Measurements from ENCODE around the gene CDA.

Gene CDA

DNA sequence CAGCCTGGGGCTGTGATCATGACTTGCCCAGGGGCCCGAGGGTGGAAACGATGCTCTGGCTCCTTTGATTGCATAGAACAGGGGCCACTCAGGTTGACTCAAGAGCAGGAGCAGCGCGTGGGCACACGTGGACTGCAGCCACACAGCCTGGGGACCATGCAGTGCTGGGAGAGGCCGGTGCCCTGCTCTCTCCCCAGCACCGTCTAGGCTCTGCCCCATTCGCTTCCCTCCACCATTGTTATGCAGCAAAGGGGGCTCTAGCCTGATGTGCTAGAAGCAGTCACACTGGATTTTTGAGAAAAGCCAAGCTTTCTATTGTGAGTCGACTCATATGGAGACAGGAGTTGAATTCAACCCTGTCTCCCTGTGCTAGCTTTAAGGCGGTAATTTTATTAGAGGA, 53.1 kb downstream of the CDA start:
- no peaks in the 10 kb centered on the region for H3K9me3 ChIP-seq (ENCODE audit: control insufficient read depth, insufficient read depth, low read length)
- H3K4me1 ChIP-seq (ENCODE audit: insufficient read depth, low read length), result peaks cover 7% of the 10 kb centered on the region; the same call in 1 of the 2 replicates
- 0 out of 2 replicates have a peak, but pooled peaks cover 7% of the 10 kb centered on the region for H3K36me3 ChIP-seq (ENCODE audit: insufficient read depth, low read length)
- no peak overlapping the region for H3K9ac ChIP-seq (ENCODE audit: low read depth, low read length)

DNA sequence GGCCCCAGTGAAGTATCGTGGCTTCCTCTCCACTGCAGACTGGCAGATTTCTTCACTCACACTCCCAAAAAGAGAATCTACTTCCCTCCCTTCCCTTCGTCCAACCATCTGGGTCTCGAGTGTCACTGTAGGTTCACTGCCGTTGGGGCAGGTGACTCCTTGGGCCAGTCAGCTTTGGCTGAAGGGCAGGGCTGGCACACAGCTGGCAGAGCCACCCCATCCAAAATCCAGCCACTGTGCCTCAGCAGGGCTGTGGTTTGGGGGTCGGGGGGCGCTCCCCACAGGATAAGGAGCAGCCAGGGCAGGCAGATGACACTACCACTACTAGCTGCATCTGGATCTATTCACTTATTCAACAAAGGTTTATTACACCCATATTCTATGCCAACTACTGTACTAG, 54.2 kb downstream of the CDA start:
- H3K9me3 ChIP-seq (ENCODE audit: control insufficient read depth, insufficient read depth, low read length), result no peaks in the 10 kb centered on the region
- H3K36me3 ChIP-seq (ENCODE audit: insufficient read depth, low read length), result 0 out of 2 replicates have a peak, but pooled peaks cover 5% of the 10 kb centered on the region
- H3K4me1 ChIP-seq (ENCODE audit: insufficient read depth, low read length), result peaks cover 7% of the 10 kb centered on the region; the same call in 1 of the 2 replicates
- no peak overlapping the region for H3K9ac ChIP-seq (ENCODE audit: low read depth, low read length)

DNA sequence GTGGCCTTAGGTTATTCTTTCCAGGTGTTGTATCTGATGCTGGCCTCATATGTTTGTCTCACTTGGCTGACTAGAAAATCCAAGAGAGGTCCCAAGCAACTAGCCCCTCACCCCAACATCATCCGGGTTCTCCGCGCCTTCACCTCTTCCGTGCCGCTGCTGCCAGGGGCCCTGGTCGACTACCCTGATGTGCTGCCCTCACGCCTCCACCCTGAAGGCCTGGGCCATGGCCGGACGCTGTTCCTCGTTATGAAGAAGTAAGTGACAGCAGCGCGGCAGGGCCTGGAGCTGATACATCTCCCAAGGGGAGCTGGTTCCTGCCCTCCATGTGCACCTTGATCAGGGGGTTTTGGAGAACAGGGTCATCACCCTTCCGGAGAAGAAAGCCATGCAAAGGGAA, 55.5 kb downstream of the CDA start:
- Histone ChIP-seq H3K9ac (ENCODE audit: low read depth, low read length) (no peak overlapping the region), H3K36me3 (ENCODE audit: insufficient read depth, low read length) (no peaks in the 10 kb centered on the region), H3K4me1 (ENCODE audit: insufficient read depth, low read length) (peaks cover 7% of the 10 kb centered on the region; the same call in 1 of the 2 replicates)

DNA sequence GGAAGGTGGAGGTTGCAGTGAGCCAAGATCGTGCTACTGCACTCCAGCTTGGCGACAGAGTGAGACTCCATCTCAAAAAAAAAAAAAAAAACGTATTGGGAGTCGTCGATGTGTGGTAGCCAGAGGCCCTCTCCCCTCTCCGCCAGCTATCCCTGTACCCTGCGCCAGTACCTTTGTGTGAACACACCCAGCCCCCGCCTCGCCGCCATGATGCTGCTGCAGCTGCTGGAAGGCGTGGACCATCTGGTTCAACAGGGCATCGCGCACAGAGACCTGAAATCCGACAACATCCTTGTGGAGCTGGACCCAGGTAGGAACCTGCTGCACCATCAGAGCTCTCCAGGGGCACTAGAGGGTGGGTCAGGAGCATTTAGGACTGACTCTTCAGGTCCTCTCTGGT, 56.5 kb downstream of the CDA start:
- no peak overlapping the region for H3K9ac ChIP-seq (ENCODE audit: low read depth, low read length)

More for the DNA sequence above, 55.5 kb downstream of the CDA start:
- no peaks in the 10 kb centered on the region for H3K9me3 ChIP-seq (ENCODE audit: control insufficient read depth, insufficient read depth, low read length)

DNA sequence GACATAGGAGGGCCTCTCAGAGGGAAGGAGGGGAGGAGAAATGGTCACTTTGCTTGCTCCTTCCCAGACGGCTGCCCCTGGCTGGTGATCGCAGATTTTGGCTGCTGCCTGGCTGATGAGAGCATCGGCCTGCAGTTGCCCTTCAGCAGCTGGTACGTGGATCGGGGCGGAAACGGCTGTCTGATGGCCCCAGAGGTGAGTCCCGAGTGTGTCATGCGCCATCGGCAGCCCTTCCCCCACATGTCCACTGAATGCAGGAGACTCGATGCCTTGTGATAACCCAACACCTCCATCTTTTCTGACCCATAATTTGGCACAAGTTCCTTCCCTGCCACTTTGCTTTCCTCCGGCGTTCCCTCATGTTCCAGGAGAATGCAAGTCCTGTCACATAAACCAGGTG, 59.5 kb downstream of the CDA start:
- no peaks in the 10 kb centered on the region for H3K9me3 ChIP-seq (ENCODE audit: control insufficient read depth, insufficient read depth, low read length)
- peaks cover 12% of the 10 kb centered on the region for H3K36me3 ChIP-seq (ENCODE audit: insufficient read depth, low read length)
- H3K4me1 ChIP-seq (ENCODE audit: insufficient read depth, low read length), result no peaks in the 10 kb centered on the region
- H3K9ac ChIP-seq (ENCODE audit: low read depth, low read length), result no peak overlapping the region

More for the DNA sequence above, 56.5 kb downstream of the CDA start:
- H3K36me3 ChIP-seq (ENCODE audit: insufficient read depth, low read length), result no peaks in the 10 kb centered on the region; the same call in 1 of the 2 replicates
- H3K4me1 ChIP-seq (ENCODE audit: insufficient read depth, low read length), result peaks cover 7% of the 10 kb centered on the region; the same call in 1 of the 2 replicates
- no peaks in the 10 kb centered on the region for H3K9me3 ChIP-seq (ENCODE audit: control insufficient read depth, insufficient read depth, low read length)

DNA sequence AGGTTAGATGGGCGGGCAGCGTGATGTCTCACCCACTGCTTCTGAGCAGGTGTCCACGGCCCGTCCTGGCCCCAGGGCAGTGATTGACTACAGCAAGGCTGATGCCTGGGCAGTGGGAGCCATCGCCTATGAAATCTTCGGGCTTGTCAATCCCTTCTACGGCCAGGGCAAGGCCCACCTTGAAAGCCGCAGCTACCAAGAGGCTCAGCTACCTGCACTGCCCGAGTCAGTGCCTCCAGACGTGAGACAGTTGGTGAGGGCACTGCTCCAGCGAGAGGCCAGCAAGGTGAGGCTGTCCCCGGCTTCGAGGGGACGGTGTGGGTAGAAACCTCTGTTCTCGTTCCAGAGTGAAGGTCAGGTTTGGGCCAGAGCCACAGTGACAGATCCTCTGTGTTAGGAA, 60.0 kb downstream of the CDA start:
- no peaks in the 10 kb centered on the region for H3K4me1 ChIP-seq (ENCODE audit: insufficient read depth, low read length)
- peaks cover 14% of the 10 kb centered on the region for H3K36me3 ChIP-seq (ENCODE audit: insufficient read depth, low read length)
- H3K9ac ChIP-seq (ENCODE audit: low read depth, low read length), result no peak overlapping the region
- H3K9me3 ChIP-seq (ENCODE audit: control insufficient read depth, insufficient read depth, low read length), result no peaks in the 10 kb centered on the region

DNA sequence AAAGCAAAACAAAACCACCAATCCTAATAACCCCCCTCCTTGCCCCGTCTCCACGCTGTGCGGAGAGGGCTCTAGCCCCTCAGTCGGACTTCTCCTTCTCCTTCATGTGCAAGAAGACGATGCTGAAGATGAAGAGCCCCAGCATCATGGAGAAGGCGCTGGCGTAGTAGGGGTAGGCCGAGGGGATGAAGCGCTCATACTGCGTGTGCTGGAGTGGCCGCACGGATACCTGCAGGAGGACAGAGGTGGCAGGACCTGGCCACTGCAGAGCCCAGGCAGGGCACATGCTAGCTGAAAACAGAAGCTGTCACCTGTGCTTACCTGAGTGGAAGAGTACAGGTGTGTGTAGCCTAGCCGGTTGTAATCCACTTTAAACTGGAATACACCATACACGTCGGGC, 63.4 kb downstream of the CDA start:
- H3K9ac ChIP-seq (ENCODE audit: low read depth, low read length), result no peak overlapping the region
- H3K36me3 ChIP-seq (ENCODE audit: insufficient read depth, low read length), result peaks cover 30% of the 10 kb centered on the region
- no peaks in the 10 kb centered on the region for H3K4me1 ChIP-seq (ENCODE audit: insufficient read depth, low read length)
- H3K9me3 ChIP-seq (ENCODE audit: control insufficient read depth, insufficient read depth, low read length), result no peaks in the 10 kb centered on the region

DNA sequence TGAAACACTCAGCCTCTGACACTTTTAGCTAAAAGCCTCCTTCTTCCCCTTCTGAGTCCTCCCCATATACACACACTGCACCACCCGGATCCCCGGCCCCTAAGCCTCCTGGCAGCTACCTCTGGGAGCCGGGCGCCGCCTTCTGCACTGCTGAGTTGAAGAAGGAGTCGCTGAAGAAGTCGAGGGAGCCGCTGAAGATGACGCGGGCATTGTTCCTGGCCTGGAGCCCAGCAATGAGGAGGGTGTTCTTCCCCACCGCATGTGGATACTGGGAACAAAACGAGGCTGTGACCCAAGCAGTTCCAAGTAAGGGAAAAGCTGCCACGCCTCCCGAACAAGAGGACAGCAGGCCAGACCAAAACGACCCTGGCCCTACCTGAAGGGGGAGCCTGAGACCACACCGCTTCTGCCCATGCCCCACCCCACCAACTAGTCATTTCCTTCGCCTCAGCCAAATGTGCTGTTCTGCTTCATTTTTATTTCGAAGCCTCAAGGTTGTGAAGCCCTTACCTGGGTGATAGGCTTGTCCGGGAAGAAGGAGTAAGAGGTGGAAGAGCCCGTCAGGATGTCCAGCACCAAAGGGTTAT, 65.3 kb downstream of the CDA start:
- no peaks in the 10 kb centered on the region for H3K9me3 ChIP-seq (ENCODE audit: control insufficient read depth, insufficient read depth, low read length)
- H3K9ac ChIP-seq (ENCODE audit: low read depth, low read length), result no peak overlapping the region
- no peaks in the 10 kb centered on the region for H3K4me1 ChIP-seq (ENCODE audit: insufficient read depth, low read length)
- peaks cover 33% of the 10 kb centered on the region for H3K36me3 ChIP-seq (ENCODE audit: insufficient read depth, low read length)

DNA sequence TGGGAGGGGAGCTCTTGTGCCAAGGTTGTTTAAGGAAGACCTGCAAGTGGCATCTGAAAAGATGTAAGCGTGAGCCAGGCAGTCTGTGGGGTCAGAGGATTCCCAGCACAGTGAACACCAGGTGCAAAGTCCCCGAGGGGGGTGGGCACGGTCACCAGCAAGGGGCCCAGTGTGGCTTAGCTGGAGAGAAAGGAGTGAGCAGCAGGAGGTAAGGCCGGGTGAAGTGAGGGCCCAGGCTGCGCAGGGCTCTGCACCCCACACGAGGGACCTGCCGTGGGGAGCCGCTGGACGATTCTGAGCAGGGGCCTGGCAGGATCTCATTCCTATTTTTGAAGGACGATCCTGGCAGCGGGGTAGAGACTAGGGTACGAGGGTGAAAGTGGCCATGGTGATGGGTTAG, 68.1 kb downstream of the CDA start:
- no peak overlapping the region for H3K9ac ChIP-seq (ENCODE audit: low read depth, low read length)
- H3K4me1 ChIP-seq (ENCODE audit: insufficient read depth, low read length), result peaks cover 7% of the 10 kb centered on the region
- H3K9me3 ChIP-seq (ENCODE audit: control insufficient read depth, insufficient read depth, low read length), result no peaks in the 10 kb centered on the region
- peaks cover 36% of the 10 kb centered on the region for H3K36me3 ChIP-seq (ENCODE audit: insufficient read depth, low read length)

DNA sequence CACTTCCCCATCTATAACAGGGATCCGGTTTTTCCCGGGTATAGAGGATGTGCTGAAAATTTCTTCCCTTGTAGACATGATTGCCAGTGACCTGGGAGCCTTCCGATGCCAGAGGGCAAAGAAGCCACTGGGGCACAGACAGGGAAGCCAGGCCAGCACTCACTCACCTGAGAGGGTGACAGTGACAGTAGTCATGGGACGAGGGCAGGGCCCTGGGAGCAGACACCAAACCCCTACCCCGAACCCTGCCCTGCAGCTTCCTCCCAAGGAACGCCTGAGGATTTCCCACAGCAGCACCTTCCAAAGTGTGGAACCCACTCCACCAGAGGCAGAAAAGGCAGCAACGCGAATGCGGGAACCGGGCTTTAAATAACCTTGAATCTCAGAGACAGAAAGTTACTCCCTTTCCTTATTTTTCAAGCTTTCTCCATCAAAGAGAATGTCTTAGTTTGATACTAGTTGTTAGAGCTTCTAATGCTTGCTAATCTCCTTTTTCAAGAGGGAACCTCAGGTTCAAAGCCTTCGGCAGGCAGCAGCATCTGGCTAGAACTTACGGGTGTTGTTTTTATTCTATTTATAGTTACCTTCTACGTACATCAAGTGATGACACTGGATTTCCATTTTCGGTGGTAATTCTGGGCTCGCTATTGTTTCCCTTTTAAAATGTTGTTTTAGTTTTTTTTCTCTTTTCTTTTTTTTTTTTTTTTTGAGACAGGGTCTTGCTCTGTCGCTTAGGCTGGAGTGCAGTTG, 69.4 kb downstream of the CDA start:
- peaks cover 7% of the 10 kb centered on the region for H3K4me1 ChIP-seq (ENCODE audit: insufficient read depth, low read length)
- H3K9ac ChIP-seq (ENCODE audit: low read depth, low read length), result no peak overlapping the region
- no peaks in the 10 kb centered on the region for H3K9me3 ChIP-seq (ENCODE audit: control insufficient read depth, insufficient read depth, low read length)
- peaks cover 25% of the 10 kb centered on the region for H3K36me3 ChIP-seq (ENCODE audit: insufficient read depth, low read length)

DNA sequence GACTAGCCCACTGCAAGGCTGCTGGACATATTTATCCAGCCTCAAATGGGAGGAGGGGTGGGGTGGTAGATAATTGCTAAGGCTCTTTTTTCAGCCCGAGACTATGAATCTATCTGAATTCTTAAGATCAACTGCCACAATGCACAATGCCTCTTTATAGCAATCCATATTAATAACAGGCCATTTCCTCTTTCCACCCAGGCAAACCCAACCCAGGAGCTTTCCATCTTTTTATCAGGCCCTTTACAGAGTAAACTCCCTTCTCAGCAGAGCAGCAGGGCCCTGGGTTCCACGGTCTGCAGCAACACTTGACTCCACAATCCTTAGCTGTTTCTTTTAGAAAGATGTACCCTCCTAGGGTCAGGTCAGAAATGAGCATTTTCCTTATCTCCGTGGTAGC, 71.5 kb downstream of the CDA start:
- H3K9ac ChIP-seq (ENCODE audit: low read depth, low read length), result peak overlapping the region; percentile 64
- peaks cover 16% of the 10 kb centered on the region for H3K36me3 ChIP-seq (ENCODE audit: insufficient read depth, low read length)
- no peaks in the 10 kb centered on the region for H3K9me3 ChIP-seq (ENCODE audit: control insufficient read depth, insufficient read depth, low read length)
- peaks cover 7% of the 10 kb centered on the region for H3K4me1 ChIP-seq (ENCODE audit: insufficient read depth, low read length)

DNA sequence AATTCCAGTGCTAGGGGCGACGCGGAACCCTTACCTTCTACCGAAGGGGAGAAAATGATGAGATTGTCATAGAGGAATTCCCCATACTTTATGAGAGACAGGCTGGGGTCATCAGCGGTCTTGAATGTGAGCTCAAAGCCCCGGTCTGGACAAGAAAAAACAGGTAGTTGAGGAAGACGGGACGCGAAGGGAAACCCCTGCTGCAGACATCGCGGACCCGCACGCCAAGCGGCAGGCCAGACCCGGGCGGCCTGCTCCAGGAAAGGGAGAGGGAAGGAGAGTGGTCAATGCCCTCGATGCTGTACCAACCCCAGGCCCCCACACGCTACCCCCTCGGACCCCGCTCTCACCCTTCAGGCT, 71.9 kb downstream of the CDA start:
- H3K4me1 ChIP-seq (ENCODE audit: insufficient read depth, low read length), result peaks cover 10% of the 10 kb centered on the region
- peak overlapping the region; percentile 64 for H3K9ac ChIP-seq (ENCODE audit: low read depth, low read length)
- peaks cover 11% of the 10 kb centered on the region for H3K36me3 ChIP-seq (ENCODE audit: insufficient read depth, low read length)
- H3K9me3 ChIP-seq (ENCODE audit: control insufficient read depth, insufficient read depth, low read length), result no peaks in the 10 kb centered on the region

DNA sequence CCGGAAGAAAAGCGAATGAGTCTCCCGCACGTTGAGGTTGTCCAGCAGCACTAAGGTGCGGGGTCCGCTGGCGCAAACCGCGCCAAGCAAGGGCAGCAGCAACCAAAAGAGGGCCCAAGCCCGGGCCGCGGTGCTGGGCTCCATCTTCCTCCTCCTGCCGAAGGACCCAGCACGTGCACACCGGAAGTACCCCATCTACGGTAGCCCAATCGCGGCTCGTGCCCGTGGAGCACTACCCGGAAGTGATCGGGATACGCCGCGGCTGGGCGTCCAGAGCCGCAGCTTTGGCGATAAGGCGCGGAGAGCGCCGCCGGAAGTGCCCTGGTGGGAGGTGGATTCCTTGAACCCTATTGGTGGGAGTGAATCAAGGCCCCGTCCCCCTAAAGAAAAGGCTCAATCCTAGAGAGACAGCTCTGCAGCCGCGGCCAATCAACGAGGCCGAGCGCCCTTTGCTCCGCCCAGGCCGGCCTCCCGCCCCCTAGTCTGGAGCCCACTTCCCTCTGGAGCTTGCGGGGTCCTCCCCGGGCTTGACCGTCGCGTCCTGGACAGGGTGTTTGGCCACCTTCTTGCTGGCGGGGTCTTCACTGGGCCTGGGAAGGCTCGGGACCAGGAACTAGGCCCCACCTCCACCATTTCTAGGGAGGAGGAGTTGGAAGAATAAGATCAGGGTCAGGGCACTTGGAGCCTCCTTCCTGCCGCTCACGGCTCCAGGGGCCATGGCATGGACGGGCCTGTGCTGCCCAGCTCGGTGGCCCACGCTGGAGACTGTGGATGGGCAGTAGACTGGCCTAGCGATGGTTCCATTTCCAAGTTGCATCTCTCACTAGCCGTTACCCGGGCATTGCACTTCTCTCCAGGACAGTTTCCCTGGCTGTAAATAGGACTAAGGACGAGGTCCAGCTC, 72.6 kb downstream of the CDA start, which contains the start of gene DDOST:
DDOST (minus strand) TSS at position 163 of the 903 bp plus-strand sequence; CDS start at position 144, 19 bp downstream.
- peak within 1 kb of the TSS; percentile 64 for H3K9ac ChIP-seq (ENCODE audit: low read depth, low read length)
- no peaks in the 10 kb centered on the region for H3K9me3 ChIP-seq (ENCODE audit: control insufficient read depth, insufficient read depth, low read length)
- peaks cover 6% of the 10 kb centered on the region for H3K36me3 ChIP-seq (ENCODE audit: insufficient read depth, low read length)
- peaks cover 12% of the 10 kb centered on the region for H3K4me1 ChIP-seq (ENCODE audit: insufficient read depth, low read length)

DNA sequence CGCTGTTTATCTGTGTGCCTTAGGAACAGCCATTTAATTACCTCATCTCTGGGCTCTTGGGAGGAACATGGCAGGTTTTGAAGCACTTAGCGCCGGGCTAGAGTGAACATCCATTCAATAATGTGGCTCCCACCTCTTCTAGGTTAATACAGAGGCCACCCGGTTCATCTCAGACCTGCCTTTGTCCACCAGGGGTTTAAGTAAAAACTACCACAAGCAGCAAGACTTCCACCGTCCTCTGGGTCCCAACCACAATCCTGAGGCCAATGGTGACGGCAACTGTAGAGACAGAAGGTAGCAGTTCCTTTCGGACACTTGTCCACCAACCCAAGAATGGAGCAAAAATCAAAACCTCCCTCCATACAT, 73.2 kb downstream of the CDA start:
- Histone ChIP-seq H3K9ac (ENCODE audit: low read depth, low read length) (peak overlapping the region; percentile 64), H3K9me3 (ENCODE audit: control insufficient read depth, insufficient read depth, low read length) (no peaks in the 10 kb centered on the region), H3K4me1 (ENCODE audit: insufficient read depth, low read length) (peaks cover 12% of the 10 kb centered on the region)

More for the DNA sequence above, 73.2 kb downstream of the CDA start:
- H3K36me3 ChIP-seq (ENCODE audit: insufficient read depth, low read length), result peaks cover 6% of the 10 kb centered on the region
